Measurements from ENCODE around the gene CRB3. TPM values are rescaled to one million over a fixed set of nuclear protein-coding genes. Genes with fewer than 3 reads are reported as not detected.

The CRB3 gene
- total RNA-seq, 2 experiments from 2014 or later = 0.58 to 0.70 TPM

- TF ChIP-seq CTCF (IDR thresholded peaks at IDR 0.05) = no peak
- POLR2A ChIA-PET = no interaction called here
- no peak for ATAC-seq
- Mint-ChIP-seq H3K36me3 (ENCODE audit: low read depth) (peaks cover 32% of the 10 kb centered on the region), H3K9me3 (no peaks in the 10 kb centered on the region), H3K27me3 (no peaks in the 10 kb centered on the region), H3K4me3 (no peak overlapping the region), H3K27ac (no peak overlapping the region), H3K4me1 (ENCODE audit: low read depth) (peaks cover 13% of the 10 kb centered on the region)
- intact Hi-C loops (cut with micrococcal nuclease) = no loop called here
- no peak for DNase-seq
- CTCF ChIA-PET = no interaction called here
Observed at GRCh38 chr19:6475321-6476108, 11.4 kb downstream of the CRB3 start.

- no peak for TF ChIP-seq CTCF (IDR thresholded peaks at IDR 0.05)
- ATAC-seq (peak; percentile 95), DNase-seq (peak; percentile 77)
- Mint-ChIP-seq H3K36me3 (ENCODE audit: low read depth) (peaks cover 33% of the 10 kb centered on the region), H3K4me1 (ENCODE audit: low read depth) (peaks cover 18% of the 10 kb centered on the region), H3K4me3 (no peak overlapping the region), H3K9me3 (no peaks in the 10 kb centered on the region), H3K27me3 (no peaks in the 10 kb centered on the region), H3K27ac (no peak overlapping the region)
- intact Hi-C loops (cut with micrococcal nuclease) = no loop called here
- POLR2A ChIA-PET = interaction anchor here (1.4 kb wide), 1 partner anchor 12 kb away, joined by 3 read pairs; the partner anchor contains the start of gene CRB3
- CTCF ChIA-PET = no interaction called here
Observed at GRCh38 chr19:6476155-6476895, 12.3 kb downstream of the CRB3 start.

- Mint-ChIP-seq H3K36me3 (ENCODE audit: low read depth) (peaks cover 33% of the 10 kb centered on the region), H3K9me3 (no peaks in the 10 kb centered on the region), H3K4me1 (ENCODE audit: low read depth) (peaks cover 21% of the 10 kb centered on the region), H3K27me3 (no peaks in the 10 kb centered on the region), H3K4me3 (no peak overlapping the region), H3K27ac (no peak overlapping the region)
- no peak for TF ChIP-seq CTCF (IDR thresholded peaks at IDR 0.05)
- intact Hi-C loops (cut with micrococcal nuclease) = no loop called here
- POLR2A ChIA-PET = interaction anchor here (0.6 to 1.4 kb wide), 3 partner anchors 11 to 330 kb away, joined by 3 read pairs; partner anchors contain the start of gene CRB3
- no peak for ATAC-seq
- CTCF ChIA-PET = no interaction called here
- no peak for DNase-seq
Observed at GRCh38 chr19:6476896-6477431, 12.9 kb downstream of the CRB3 start.

DNA sequence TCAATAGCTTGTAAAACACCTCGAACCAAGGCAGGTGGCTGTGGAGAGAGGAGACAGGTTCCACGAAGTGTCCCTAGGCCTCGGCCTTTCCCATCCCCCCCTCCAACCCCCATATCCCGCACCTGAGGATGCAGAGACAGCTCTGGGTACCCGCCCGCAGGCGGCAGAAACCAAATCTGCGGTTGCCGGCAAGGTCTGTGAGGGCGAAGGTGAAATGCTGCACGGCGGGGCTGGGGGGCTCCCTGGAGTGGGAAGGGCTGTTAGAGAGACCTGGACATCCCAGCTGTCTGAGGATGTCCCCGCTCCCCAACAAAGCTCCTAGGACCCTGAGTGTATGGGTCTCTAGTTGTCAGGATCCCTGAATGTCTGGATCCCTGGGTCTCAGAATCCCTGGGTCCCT lies 14.7 kb downstream of the CRB3 start:
- ChIA-PET CTCF (no interaction called here), POLR2A (interaction anchor here (1.1 to 1.5 kb wide), 2 partner anchors 54 to 174 kb away, joined by 3 to 5 read pairs; partner anchors contain the start of gene KHSRP)
- Mint-ChIP-seq H3K27me3 (no peaks in the 10 kb centered on the region), H3K4me3 (no peak overlapping the region), H3K36me3 (ENCODE audit: low read depth) (peaks cover 29% of the 10 kb centered on the region), H3K4me1 (ENCODE audit: low read depth) (peaks cover 28% of the 10 kb centered on the region), H3K27ac (no peak overlapping the region), H3K9me3 (no peaks in the 10 kb centered on the region)
- intact Hi-C loops (cut with micrococcal nuclease) = no loop called here
- TF ChIP-seq CTCF (IDR thresholded peaks at IDR 0.05) = no peak
- DNase-seq (no peak), ATAC-seq (no peak)

Data from activated CD8-positive, alpha-beta T cell treated with anti-CD3 and anti-CD28 coated beads for 36 hours (primary cell).